Keratinocyte (primary cell): ENCODE results near the gene SERGEF. TPM values are rescaled to one million over a fixed set of nuclear protein-coding genes. Genes with fewer than 3 reads are reported as not detected.

ENCODE experiments used
- DNase-seq: peaks from one replicate; pipeline ENCODE4 v3.0.0-alpha.2; 2011; ENCODE audit warnings: low read depth, missing footprints, low spot score
- FAIRE-seq: peaks from 2 replicates; lab custom pipeline; 2011; peaks lifted over from hg19 to GRCh38; lab: Jason Lieb, UNC
- H2AFZ ChIP-seq: 2 replicates; pipeline ENCODE4 v1.6.0; 2012; ENCODE audit warnings: low read length, control low read depth, inconsistent platforms; ENCODE audit not compliant: control insufficient read depth
- H3K27ac ChIP-seq: 2 replicates; pipeline ENCODE4 v1.5.1; 2011; ENCODE audit warnings: low read length; ENCODE audit not compliant: control insufficient read depth, insufficient read depth
- H3K27me3 ChIP-seq: 3 replicates; pipeline ENCODE4 v1.6.0; 2011; ENCODE audit warnings: low read length; ENCODE audit not compliant: control insufficient read depth, insufficient read depth; ENCODE audit errors: extremely low read depth
- H3K36me3 ChIP-seq, 2 experiments: 2 replicates in 1 of 2; 3 replicates in 1 of 2; pipeline ENCODE4 v1.5.1; 2011; ENCODE audit warnings: low read length in 2 of 2, mild to moderate bottlenecking in 1 of 2; ENCODE audit not compliant: control insufficient read depth in 2 of 2, insufficient read depth in 2 of 2; ENCODE audit errors: extremely low read depth in 1 of 2
- H3K4me1 ChIP-seq: 3 replicates; pipeline ENCODE4 v1.5.1; 2011; ENCODE audit warnings: low read length; ENCODE audit not compliant: control insufficient read depth, insufficient read depth; ENCODE audit errors: extremely low read depth
- H3K4me2 ChIP-seq: 3 replicates; pipeline ENCODE4 v1.6.0; 2011; ENCODE audit warnings: low read depth, low read length; ENCODE audit not compliant: control insufficient read depth, insufficient read depth; ENCODE audit errors: extremely low read depth
- H3K4me3 ChIP-seq, 3 experiments: fragments of 200-600 bp in 1 of 3; sonication (generic) in 1 of 3; 2 replicates in 2 of 3; 3 replicates in 1 of 3; pipeline ENCODE4 v1.5.1; 2011 to 2016; ENCODE audit warnings: low read length in 3 of 3, mild to moderate bottlenecking in 3 of 3, control low read depth in 2 of 3, inconsistent platforms in 1 of 3, low read depth in 1 of 3, mixed read lengths in 1 of 3, mixed run types in 1 of 3, moderate library complexity in 1 of 3; ENCODE audit not compliant: control insufficient read depth in 2 of 3, insufficient read depth in 2 of 3; ENCODE audit errors: extremely low read depth in 1 of 3
- H3K79me2 ChIP-seq: 2 replicates; pipeline ENCODE4 v1.6.0; 2012; ENCODE audit warnings: low read length; ENCODE audit not compliant: control insufficient read depth, insufficient read depth
- H3K9ac ChIP-seq: 3 replicates; pipeline ENCODE4 v1.6.0; 2011; ENCODE audit warnings: low read length; ENCODE audit not compliant: control insufficient read depth, insufficient read depth; ENCODE audit errors: extremely low read depth
- H3K9me1 ChIP-seq: 3 replicates; pipeline ENCODE4 v1.6.0; 2011; ENCODE audit warnings: low read length; ENCODE audit not compliant: control insufficient read depth, insufficient read depth; ENCODE audit errors: extremely low read depth
- H3K9me3 ChIP-seq: 2 replicates; pipeline ENCODE4 v1.5.1; 2012; ENCODE audit warnings: low read depth, low read length; ENCODE audit not compliant: control insufficient read depth
- H4K20me1 ChIP-seq: 3 replicates; pipeline ENCODE4 v1.6.0; 2011; ENCODE audit warnings: low read length; ENCODE audit not compliant: control insufficient read depth, insufficient read depth; ENCODE audit errors: extremely low read depth
- EZH2 ChIP-seq: IDR thresholded peaks from one replicate; pipeline ENCODE4 v1.6.1; 2012; ENCODE audit warnings: inconsistent platforms, mild to moderate bottlenecking, low read length, moderate library complexity
- dilution Hi-C: fragments of 300-500 bp; cut with MboI; formaldehyde crosslinking; loops from one replicate; pipeline ENCODE4 v1.7.0; 2020; ENCODE audit warnings: low sequenced_read_pairs; ENCODE audit not compliant: extremely low pct_ligation_motif_present
- polyA plus RNA-seq, 5 experiments: library from polyadenylated mRNA; depleted of rRNA in 3 of 5; stranded (reverse) in 3 of 5; stranded (forward) in 1 of 5; unstranded in 1 of 5; fragments of >200 nt; gene quantifications; 1 replicate in 1 of 5; 2 replicates in 3 of 5; 3 replicates in 1 of 5; pipeline versions ENCODE4 v1.2.1 to v1.2.3, GENCODE V29; 2011 to 2012; ENCODE audit warnings: missing spikeins in 2 of 5, low read depth in 1 of 5, low replicate concordance in 1 of 5
- TF ChIP-seq, protein P1 (sequence below), 3 experiments: IDR thresholded peaks in 1 of 3; conservative IDR thresholded peaks in 1 of 3; optimal IDR thresholded peaks in 1 of 3; 2 replicates in 2 of 3; 3 replicates in 1 of 3; pipeline versions ENCODE3 to v1.5.1; 2011; ENCODE audit warnings: low read length in 3 of 3, mild to moderate bottlenecking in 3 of 3, moderate library complexity in 2 of 3, control low read depth in 1 of 3, inconsistent platforms in 1 of 3; ENCODE audit not compliant: insufficient read depth in 2 of 3; ENCODE audit errors: extremely low read depth in 1 of 3

The SERGEF gene
- polyA plus RNA-seq, 1 donor (not counting 4 experiments of a cell fraction or from before 2014, with no cell fraction given): 15.6 TPM

DNA sequence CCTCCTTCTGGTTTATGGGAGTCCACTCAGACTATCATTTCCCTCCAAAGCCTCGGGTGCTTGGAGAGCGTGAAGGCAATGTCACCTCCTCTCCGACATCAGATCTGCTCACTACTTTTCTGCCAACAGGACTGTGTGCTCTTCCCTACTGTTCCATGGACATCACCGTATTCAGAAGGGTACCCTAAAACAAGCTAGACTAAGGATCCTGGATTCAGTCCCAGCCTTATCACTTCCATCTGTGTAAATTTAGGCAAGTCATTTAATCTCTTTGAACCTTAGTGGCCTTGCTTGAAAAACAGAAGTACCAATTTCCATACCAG is 200.0 kb downstream of the SERGEF start:
- Histone ChIP-seq H3K4me3 (no peak overlapping the region), H2AFZ (no peak overlapping the region), H3K79me2 (no peaks in the 10 kb centered on the region), H3K9me1 (peaks cover 3% of the 10 kb centered on the region), H3K4me2 (no peak overlapping the region), H3K27me3 (no peaks in the 10 kb centered on the region), H3K9ac (no peak overlapping the region), H3K4me1 (peaks cover 35% of the 10 kb centered on the region), H3K27ac (no peak overlapping the region), H3K36me3 (no peaks in the 10 kb centered on the region), H3K9me3 (no peaks in the 10 kb centered on the region), H4K20me1 (no peaks in the 10 kb centered on the region)
- DNase-seq: no peak
- FAIRE-seq: no peak
- dilution Hi-C loops: no loop called here
- TF ChIP-seq, protein P1, sequence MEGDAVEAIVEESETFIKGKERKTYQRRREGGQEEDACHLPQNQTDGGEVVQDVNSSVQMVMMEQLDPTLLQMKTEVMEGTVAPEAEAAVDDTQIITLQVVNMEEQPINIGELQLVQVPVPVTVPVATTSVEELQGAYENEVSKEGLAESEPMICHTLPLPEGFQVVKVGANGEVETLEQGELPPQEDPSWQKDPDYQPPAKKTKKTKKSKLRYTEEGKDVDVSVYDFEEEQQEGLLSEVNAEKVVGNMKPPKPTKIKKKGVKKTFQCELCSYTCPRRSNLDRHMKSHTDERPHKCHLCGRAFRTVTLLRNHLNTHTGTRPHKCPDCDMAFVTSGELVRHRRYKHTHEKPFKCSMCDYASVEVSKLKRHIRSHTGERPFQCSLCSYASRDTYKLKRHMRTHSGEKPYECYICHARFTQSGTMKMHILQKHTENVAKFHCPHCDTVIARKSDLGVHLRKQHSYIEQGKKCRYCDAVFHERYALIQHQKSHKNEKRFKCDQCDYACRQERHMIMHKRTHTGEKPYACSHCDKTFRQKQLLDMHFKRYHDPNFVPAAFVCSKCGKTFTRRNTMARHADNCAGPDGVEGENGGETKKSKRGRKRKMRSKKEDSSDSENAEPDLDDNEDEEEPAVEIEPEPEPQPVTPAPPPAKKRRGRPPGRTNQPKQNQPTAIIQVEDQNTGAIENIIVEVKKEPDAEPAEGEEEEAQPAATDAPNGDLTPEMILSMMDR (optimal IDR thresholded peaks at IDR 0.05 in 1 of 3, IDR thresholded peaks at IDR 0.05 in 1 of 3, conservative IDR thresholded peaks at IDR 0.05 in 1 of 3; ENCODE audit: extremely low read depth in 1 of 3, insufficient read depth in 2 of 3, low read length in 3 of 3): no peak
- no peak for TF ChIP-seq EZH2

DNA sequence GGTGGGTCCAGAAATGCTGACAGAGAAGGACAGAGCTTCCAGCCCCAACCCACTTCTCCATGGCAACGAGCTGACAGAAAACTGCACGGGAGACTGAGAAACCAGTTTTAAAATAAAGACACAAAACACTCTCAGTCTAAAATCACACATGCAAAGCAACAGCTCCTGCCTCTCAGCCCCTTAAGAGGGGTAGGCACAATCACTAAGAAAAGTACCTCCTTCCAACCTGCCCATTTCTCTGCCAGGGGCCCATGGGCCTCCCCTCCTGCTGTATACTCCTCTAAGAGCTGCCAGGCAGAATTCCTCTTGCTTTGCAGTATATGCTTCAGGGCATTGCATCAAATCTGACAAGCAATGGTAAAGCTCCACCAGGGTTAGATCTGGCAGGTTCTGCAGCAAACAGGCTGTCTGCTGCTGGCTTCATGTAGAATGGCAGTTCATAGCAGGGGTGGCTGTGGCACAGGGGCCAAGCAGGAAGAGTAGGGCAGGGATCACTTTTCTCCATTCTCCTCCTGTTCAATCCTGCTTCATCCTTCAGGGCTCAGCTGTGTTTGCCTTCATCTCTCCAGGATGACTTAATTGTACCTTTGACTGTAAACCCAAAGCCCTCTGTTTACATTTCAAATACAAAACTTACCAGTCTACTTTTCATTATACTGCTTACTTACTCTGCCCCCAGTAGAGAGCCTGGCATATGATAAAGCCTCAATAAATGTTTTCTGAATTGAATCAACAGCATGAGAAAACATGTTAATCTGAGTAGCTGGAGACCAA is 200.6 kb downstream of the SERGEF start:
- Histone ChIP-seq H3K27ac (no peak overlapping the region), H3K9ac (no peak overlapping the region), H3K4me2 (no peak overlapping the region), H3K4me1 (peaks cover 35% of the 10 kb centered on the region), H4K20me1 (no peaks in the 10 kb centered on the region), H3K36me3 (no peaks in the 10 kb centered on the region), H3K4me3 (no peak overlapping the region), H3K79me2 (no peaks in the 10 kb centered on the region), H3K27me3 (no peaks in the 10 kb centered on the region), H2AFZ (no peak overlapping the region), H3K9me1 (peaks cover 3% of the 10 kb centered on the region), H3K9me3 (no peaks in the 10 kb centered on the region)
- TF ChIP-seq, protein P1 (optimal IDR thresholded peaks at IDR 0.05 in 1 of 3, IDR thresholded peaks at IDR 0.05 in 1 of 3, conservative IDR thresholded peaks at IDR 0.05 in 1 of 3; ENCODE audit: extremely low read depth in 1 of 3, insufficient read depth in 2 of 3, low read length in 3 of 3): no peak
- no peak for TF ChIP-seq EZH2
- FAIRE-seq: no peak
- dilution Hi-C loops: no loop called here
- DNase-seq: no peak
